Stimulated activated CD4-positive, alpha-beta T cell treated with anti-CD3 and anti-CD28 coated beads, Interleukin-12 subunit alpha, Interleukin-12 subunit beta, amount 100 ng/mL, for 48 hours (primary cell): ENCODE results near the gene ERF.
A peak's percentile ranks its signal among the peaks of the same experiment; 100 is the strongest.
"Not testable (repeated sequence)": the region's sequence is repeated elsewhere in the genome, so short reads cannot be mapped to it uniquely, and the experiment has no call there.

Source experiments
- DNase-seq, 3 donors: peaks; one replicate each; pipeline ENCODE4 v3.0.0-alpha.2; 2020; ENCODE audit warnings: low read depth in 2 of 3, low spot score in 1 of 3

ERF gene

GRCh38 chr19:42275517-42275916 lies 20.6 kb upstream of the ERF start:
- no peak for DNase-seq

GRCh38 chr19:42275103-42275502 lies 20.2 kb upstream of the ERF start:
- DNase-seq, result no peak

GRCh38 chr19:42274065-42274682 lies 19.2 kb upstream of the ERF start:
- DNase-seq, result no peak

GRCh38 chr19:42273407-42274064 lies 18.6 kb upstream of the ERF start:
- DNase-seq, result no peak

GRCh38 chr19:42272989-42273406 lies 18.1 kb upstream of the ERF start:
- no peak for DNase-seq

- DNase-seq, result no peak
These were observed 17.6 kb upstream of the ERF start for GRCh38 chr19:42272535-42272897.

- DNase-seq, result no peak
These were observed 17.1 kb upstream of the ERF start for GRCh38 chr19:42271861-42272534.

GRCh38 chr19:42271045-42271419 lies 16.1 kb upstream of the ERF start:
- DNase-seq, result no peak

- DNase-seq, result peak in 2 of 3 donors; percentile 57 to 61
These were observed 15.6 kb upstream of the ERF start for GRCh38 chr19:42270346-42271044.

GRCh38 chr19:42269478-42270345 lies 14.8 kb upstream of the ERF start:
- DNase-seq, result no peak

- peak; percentile 98 to 99 (median 99) for DNase-seq
These were observed 14.0 kb upstream of the ERF start, which contains the start of gene CIC for GRCh38 chr19:42268704-42269477. CIC (plus strand) TSS chr19:42269252; CDS start chr19:42271784, 2,532 bp downstream.

- peak; percentile 97 to 99 (median 98) for DNase-seq
These were observed 13.3 kb upstream of the ERF start for GRCh38 chr19:42268142-42268703.

GRCh38 chr19:42267644-42268141 lies 12.8 kb upstream of the ERF start:
- DNase-seq, result no peak

GRCh38 chr19:42266928-42267603 lies 12.1 kb upstream of the ERF start:
- DNase-seq, result not testable (repeated sequence)

GRCh38 chr19:42266105-42266504 lies 11.2 kb upstream of the ERF start:
- DNase-seq, result not testable (repeated sequence)

- no peak for DNase-seq
These were observed 6.8 kb upstream of the ERF start for GRCh38 chr19:42261763-42262162.

- not testable (repeated sequence) for DNase-seq
These were observed 2.9 kb upstream of the ERF start for GRCh38 chr19:42257842-42258241.

- no peak for DNase-seq
These were observed 1.1 kb upstream of the ERF start for GRCh38 chr19:42255766-42256745.
